ENCODE measurements around the gene HYAL1.
A peak's percentile ranks its signal among the peaks of the same experiment; 100 is the strongest.
"Not testable (repeated sequence)": the region's sequence is repeated elsewhere in the genome, so short reads cannot be mapped to it uniquely, and the experiment has no call there.

Gene HYAL1

DNA sequence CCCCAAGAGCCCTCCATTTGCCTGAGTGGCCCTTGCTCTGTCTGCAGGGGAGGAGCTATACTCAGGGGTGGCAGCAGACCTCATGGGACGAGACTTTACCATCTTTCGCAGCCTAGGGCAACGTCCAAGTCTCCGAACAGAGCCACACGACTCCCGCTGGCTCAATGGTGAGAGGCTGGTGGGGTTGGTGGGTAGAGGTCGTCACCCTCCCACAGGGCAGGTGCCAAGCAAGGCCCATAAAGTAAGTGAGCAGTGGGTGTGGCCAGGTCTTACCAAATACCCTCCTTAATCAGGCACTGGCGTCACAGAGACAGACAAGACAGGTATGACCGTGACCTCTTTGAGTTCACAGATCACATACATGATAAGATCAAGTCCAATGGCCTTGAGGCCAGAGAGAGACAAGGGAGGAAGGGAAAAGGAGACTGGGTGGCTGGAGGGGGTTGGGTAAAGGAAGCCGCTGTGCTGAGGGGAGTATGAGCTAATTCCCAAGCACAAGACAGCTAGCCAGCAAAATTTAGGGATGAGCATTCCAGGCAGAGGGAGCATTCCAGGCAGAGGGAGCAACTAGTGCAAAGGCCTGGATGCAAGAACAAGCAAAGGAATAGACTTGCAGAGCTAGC is 31.9 kb downstream of the HYAL1 start:
- DNase-seq = no peak

- no peak for DNase-seq
Observed at GRCh38 chr3:50270422-50271224, 32.8 kb downstream of the HYAL1 start.

- no peak for DNase-seq
Observed at GRCh38 chr3:50269977-50270413, 33.4 kb downstream of the HYAL1 start.

DNA sequence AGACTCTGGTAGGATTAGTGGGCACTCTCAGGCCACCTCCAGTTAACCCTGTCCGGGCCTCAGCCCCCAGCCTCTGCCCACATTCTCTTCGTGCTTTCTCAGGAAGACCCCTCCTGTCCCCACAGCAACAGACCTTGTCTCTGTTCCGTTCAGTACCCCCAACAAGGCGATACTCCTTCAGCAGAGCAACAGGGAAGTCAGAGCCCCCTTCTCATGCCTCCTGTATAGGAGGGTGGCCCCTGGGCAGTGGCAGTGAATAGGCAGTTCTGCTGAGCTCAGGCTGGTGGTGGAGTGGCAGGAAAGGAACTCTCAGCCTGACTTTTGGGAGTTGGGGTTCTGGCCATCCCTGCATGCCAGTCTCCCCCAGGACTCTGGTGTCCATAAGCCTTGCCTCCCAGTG is 33.9 kb downstream of the HYAL1 start:
- no peak for DNase-seq

- DNase-seq = no peak
Observed at GRCh38 chr3:50268703-50269451, 34.5 kb downstream of the HYAL1 start, which contains the start of gene SEMA3B. Gene SEMA3B (plus strand): TSS chr3:50269147. CDS start chr3:50269241, 94 bp downstream.

- no peak for DNase-seq
Observed at GRCh38 chr3:50268276-50268675, 35.1 kb downstream of the HYAL1 start.

- no peak for DNase-seq
Observed at GRCh38 chr3:50267280-50267913, 36.0 kb downstream of the HYAL1 start.

GRCh38 chr3:50266836-50267235 is 36.5 kb downstream of the HYAL1 start:
- no peak for DNase-seq

DNA sequence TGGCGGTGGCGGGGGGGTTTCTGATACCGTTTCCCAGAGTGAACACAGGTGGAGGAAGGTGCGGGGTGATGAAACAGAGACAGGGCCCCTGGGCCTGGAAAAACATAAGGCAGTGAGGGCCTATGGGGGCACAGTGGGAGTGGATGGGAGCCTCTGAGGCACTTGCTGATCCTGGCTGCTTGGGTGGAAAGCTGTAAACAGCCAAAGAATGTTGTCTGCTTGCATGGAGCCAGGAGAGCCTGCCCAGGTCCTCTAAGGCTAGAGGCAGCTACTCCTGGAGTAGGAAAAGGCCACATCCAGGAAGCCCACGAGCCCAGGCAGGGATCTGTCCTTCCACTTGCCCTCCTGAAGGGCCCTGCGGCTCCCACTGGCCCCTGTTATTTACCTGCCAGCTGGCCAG is 37.4 kb downstream of the HYAL1 start:
- DNase-seq = no peak

DNA sequence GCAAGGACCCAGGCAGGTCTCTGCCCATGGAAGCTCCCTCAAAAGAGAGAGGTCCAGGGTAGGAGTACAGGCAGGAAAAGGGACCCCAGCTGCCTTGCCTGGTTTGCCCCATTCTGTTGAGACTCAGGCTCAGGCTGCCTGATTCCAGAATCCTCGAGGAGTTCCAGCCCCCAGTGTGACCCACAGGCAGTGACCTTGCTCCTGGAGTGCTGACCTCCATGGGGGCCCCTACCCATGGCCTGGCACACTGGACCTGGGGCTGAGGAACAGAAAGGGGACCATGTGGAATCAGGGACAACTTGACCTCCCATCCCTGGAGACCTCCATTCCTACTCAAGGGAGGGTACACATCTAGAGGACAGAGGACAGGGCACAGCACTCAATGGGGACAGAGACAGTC is 37.8 kb downstream of the HYAL1 start:
- DNase-seq = no peak

DNA sequence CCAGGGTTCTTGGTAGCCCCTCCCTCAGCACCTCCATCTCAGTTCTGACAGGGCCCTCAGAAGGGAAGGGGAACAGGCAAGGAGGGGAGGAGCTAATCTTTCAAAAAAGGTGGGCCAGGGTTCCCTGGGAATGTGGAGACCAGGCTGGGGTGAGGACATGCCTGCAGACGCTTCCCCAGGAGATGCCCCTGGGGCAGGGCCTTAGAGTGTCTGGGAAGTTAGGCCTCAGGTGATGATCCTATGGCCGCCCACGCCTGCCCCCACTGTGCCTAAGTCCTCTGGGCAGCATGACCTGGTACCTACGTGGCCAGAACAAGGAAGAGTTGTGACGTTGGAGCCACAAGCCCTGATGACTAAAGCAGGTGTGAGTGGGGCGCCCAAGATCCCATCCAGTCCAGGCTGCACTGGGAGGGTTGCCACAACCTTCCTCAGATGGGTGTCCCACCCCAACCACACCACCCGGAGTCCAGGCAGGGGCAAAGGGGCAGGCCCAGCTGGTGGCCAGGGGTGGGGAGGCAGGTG is 38.3 kb downstream of the HYAL1 start:
- no peak for DNase-seq

DNA sequence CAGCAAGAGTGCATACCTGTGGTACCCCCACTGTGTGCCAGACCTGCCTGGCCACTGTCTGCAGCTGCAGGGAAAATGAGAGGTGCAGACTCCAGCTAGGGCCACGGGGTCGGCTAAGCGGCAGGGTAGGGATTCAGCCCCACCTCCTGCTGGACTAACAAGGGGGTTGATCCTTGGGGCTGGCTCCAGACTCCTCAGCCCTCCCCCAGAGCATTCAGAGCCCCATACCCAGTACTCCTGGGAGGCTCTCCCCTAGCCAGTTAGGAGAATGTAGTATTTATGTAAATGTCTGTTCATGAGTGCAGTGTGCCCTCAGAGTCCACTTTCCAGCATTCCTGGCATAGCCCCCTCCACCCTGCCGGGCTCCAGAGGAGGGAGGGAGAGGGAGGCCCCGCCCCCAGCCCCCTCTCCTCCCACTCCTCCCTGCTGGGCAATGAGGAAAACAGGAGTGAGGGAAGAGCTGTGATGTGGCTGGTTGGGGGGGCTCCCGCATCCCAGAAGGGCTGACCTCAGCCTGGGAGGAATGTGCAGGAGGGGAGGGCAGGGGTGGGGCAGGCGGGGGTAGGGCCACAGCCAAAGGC is 38.9 kb downstream of the HYAL1 start:
- DNase-seq = peak; percentile 98

GRCh38 chr3:50263478-50264382 is 39.6 kb downstream of the HYAL1 start:
- DNase-seq = no peak

- no peak for DNase-seq
Observed at GRCh38 chr3:50262778-50263177, 40.6 kb downstream of the HYAL1 start.

GRCh38 chr3:50262200-50262599 is 41.2 kb downstream of the HYAL1 start:
- DNase-seq = not testable (repeated sequence)

DNA sequence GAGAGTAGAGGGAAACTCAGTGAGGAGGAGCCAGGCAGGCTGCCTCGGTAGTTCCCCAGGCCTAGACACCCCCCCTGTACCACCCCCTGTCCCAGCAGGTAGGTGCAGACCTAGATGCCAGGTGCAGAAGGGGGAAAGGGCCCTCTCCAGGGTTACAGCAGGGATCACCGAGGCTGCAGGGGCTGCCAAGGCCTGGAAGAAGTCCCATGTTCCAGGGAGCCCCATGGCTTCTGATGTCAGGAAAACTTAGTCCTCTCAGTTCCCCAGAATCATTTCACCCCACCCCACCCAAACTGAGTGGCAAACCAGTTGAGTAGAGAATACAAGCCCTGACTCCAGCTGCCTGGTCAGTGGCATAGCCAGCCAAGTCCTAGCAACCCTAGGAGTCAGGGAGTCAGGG is 41.9 kb downstream of the HYAL1 start:
- no peak for DNase-seq

DNA sequence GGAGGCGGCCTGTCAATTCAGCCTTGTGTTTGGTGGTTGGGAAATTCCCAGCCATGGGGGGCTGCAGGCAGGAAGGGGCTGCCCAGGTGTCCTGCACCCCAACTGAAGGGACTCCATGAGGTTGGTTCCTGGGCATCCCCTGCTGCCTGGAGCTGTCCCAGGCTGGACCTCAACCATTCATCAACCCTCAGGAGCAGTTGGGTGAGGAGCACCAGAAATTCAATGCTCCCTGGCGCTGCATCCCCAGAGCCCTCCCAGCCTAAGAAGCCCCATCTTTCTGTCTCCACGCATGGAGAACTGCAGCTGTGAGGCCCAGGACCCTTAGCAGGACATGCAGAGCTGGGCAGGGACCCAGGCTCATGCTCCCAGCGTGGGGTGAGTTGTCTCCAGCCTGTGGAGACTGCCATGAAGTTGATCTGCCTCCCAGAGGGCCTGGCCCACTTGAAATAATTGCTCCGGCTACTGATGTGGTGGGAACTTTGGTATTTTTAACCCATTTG is 42.4 kb downstream of the HYAL1 start:
- no peak for DNase-seq

GRCh38 chr3:50260027-50260941 is 43.1 kb downstream of the HYAL1 start:
- peak; percentile 87 for DNase-seq

- no peak for DNase-seq
Observed at GRCh38 chr3:50259432-50260026, 43.8 kb downstream of the HYAL1 start.

DNA sequence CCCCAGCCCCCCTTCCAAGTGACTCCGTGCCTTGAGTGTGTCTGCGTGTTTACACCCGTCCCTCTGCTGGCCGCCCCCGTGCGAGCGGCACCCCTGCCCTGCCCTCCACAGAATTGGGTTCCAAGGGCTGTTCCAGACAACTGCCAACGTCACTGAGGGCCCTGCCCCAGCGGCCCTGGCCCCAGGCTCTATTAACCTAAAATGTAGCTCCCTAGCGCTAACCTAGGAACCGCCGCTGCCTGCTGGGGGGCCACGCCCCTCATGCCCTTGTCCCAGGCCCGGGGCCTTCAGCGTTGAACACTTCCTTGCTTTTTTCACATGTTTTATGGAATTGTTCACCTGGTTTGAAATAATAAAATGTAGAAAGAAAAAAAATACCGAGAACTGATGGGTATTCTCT is 44.4 kb downstream of the HYAL1 start:
- no peak for DNase-seq
